Activated T-helper 1 cell treated with anti-CD3 and anti-CD28 coated beads, Interleukin-2, amount 50 U/mL, for 16 hours (primary cell): ENCODE measurements around the gene NPPC.

Source experiments
- DNase-seq, 2 donors: peaks; one replicate each; pipeline ENCODE4 v3.0.0-alpha.2; 2020; ENCODE audit warnings: low read depth in 1 of 2, low spot score in 1 of 2

Gene NPPC

DNA sequence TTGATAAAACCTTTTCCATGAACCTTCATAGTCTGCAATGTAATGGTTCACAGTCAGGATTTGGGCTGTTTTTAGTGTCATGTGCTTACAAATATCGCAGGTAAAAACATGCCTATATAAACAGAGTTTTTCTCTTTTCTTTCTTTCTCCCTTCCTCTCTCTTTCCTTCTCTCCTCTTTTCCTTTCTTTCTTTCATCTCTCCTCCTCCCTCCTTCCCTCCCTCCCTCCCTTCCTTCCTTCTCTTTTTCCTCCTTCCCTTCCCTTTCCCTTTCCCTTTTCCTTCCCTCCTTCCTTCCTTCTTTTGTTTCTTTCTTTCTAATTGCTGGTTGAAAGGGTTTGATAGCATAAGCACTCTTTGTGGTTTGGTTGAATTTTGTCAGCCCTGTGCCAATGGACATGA, 9.6 kb upstream of the NPPC start:
- DNase-seq: no peak

DNA sequence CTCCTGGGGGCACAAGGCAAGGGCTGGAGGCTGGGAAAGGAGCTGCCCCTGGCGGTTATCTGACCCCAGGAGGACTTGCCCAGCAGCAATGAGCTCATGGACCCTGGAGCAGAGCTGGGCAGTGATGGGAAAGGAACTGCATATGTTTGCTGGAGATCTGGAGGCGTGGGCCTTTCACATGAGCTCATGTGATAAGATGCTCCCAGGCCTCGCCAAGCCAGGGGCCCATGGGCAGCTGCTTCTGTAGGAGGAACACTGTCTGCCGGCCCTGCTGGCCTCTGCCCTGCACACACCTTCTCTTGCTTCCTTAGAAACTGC, 9.0 kb upstream of the NPPC start:
- DNase-seq: no peak

DNA sequence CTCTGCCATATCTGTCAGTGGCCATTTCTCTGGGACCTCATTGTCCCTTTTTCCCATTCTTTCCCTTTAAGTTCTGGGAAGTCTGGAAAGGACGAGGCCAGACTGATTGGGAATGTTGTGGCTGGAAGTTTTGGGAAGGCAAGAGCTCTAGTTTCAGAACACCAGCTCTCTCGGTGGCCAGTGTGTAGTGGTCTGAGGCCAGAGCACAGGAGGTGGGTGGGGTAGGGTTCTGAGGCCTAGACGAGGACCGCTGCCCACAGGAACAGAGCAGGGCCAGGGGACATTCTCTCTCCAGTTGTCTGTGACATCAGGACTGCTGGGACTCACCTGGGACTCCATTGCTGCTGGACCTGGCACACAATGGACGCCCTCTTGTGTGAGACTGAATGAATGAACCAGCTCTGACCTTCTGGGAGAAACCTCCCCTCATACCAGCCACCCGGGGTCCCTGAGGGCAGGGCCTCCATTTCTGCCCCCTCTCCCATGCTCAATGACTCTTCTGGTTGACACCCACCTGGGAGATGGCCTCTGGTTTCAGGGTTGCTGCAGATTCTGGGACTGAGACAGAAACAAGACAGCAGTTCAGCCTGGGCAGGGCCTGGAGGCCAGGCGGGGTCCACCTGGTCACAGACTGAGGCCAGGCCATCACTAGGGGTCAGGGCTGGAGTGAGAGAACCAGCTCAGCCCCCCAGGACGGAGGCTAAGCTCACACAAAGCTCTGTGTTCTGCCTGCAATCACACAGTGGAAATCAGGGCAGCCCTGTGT, 8.4 kb upstream of the NPPC start:
- no peak for DNase-seq

DNA sequence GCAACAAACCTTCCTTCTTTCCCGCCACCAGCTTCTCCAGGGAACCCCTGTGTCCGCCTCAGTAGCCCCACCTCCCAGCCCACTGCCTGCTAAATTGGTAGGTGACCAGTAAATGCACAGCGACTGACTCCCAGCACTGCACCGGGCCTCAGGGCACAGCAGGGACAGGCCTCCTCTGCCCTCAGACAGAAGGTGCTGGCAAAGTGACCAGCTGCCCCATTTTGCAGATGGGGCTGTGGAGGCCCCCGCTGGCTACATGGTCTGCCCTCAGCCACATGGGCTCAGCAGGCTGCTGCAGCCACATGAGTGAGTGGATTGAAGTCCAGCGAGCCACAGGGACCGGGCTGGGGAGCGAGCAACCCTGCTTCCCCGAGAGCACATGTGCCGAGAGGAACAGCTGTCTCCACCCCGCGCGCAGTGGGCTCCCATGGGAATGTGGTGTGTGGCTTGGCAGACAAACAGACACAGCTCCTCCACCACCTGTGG, 7.8 kb upstream of the NPPC start:
- no peak for DNase-seq

DNA sequence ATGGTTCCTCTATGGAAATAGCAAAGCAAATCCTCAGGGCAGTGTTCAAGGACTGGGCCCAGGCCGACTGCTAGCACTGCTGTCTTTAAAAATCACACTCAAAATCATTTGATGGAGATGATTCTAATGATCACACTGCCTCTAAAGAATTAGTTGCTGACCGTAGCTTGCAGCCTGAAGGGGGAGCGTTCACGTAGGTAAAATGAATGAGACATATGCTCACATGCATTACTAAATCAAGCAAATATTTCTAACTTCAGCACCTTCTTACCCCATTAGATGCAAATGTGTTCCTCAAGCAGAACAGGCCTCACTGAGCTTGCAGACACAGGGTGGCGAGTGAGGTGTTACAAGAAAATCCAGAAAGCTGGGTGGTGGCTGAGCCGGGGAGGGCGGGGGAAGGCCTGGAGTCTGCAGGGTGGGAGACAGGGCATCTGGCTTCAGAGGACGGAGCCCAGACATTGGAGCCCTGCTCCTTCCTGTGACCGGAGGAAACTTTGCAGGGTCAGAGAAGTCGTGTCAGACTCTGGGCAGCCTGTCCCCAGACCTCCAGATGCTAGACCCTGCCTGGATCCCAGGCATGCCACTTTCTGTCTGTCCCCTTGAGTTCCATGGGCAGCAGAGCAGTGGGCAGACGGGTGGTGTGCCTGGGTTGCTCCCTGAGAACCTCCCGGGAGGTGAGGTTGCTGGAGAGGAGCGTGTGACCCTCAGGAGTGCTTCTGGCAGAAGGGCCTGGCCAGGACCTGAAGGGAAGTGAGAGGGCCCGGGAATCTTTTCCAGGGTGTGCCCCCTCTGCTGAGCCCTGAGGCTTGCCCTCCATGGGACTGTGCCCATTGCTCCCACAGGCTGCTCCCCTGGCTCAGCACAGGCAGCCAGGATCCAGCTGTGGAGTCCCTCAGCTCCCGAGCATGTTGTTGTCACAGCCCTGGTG, 7.1 kb upstream of the NPPC start:
- DNase-seq: no peak

DNA sequence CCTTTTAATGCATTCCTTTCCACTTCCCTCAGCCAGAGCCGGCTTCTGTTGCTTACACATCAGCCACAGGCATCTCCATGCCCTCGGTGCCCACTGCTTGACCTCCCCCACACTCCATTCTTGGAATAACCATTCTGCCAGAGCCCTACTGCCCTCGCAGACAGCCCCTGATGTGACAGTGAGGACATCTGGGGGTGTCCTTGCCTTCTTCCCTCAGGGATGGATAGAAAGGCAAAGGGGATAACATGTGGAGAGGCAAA, 6.4 kb upstream of the NPPC start:
- DNase-seq: no peak

DNA sequence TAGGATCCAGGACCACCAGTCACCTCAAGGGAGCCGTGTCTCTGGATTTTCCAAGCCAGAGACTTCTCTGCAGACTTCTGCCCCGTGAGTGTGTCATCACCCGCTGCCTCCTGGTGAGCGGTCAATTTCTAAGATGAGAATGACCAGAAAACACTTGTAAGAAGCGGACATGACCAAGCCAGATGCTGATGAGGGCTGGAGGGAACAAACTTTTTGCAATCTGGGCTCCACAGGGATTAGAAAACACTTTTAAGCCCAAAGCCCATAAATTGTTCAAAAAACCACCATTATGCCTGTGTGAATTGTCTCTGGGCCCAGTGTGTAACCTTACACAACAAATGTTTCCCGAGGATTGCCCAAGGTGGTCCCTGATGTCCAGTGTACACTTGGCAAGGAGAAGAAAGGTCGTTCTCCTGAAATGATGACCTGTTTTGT, 5.3 kb upstream of the NPPC start:
- DNase-seq: no peak

DNA sequence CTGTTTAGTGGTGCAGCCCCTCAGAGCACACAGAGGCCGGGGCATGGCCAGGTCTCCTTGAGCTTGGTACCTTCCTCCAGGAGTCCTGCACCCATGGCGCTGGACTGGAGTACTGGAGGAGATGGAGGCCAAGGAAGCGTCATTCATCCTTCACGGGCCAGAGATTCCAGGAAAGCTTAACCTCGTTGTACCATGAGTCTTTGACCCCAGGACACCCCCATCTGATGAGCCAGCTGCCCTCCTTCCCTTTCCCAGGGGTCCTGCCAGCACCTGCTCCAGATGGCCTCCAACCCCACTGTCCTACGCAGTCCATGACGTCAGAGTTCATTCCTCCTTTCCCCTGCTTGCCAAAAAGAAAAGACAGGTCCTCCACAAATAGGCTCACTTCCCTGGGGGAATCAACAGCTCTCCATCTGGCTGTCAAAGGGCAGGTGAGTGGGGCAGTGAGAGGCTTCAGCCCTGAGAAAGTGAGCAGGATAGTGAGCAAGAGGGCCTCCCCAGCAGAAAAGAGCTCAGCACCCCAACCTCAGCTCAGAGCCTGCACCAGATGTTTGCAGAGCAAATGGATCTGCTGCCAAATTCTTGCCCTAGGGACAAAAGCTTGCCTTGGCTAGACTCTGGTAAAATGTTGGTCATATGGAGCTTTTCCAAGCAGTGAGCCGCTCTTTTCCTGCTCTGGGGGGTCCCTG, 4.5 kb upstream of the NPPC start:
- no peak for DNase-seq

DNA sequence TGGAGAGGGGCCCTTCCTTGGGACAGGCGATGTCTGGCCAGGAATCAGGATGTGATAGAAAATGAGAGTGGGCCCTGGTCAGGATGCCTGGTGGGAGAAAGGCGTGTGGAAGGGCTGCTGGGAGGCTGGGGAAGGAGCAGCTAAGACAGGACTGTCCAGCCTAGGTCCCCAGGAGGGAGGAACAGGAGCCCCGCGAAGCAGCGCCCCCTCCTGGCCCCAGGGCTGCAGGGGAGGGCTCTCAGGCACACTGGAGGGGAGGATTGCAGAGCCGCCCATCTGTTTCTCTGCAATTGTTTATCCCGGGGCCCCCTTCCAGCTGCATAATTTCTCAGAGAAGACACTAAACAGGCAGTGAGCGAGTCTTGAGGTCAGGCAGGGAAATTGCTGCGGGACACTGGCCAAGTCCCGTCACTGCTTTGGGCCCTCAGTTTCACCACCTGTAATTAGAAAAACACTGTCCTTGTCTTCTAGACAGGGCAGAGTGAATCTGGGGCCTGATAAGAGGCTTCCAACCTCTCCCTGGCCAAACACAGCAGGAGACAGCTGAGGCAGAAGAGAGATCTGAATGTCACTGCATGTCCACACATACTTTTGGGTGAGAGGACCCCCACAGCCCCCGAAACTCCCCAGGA, 3.9 kb upstream of the NPPC start:
- DNase-seq: no peak

DNA sequence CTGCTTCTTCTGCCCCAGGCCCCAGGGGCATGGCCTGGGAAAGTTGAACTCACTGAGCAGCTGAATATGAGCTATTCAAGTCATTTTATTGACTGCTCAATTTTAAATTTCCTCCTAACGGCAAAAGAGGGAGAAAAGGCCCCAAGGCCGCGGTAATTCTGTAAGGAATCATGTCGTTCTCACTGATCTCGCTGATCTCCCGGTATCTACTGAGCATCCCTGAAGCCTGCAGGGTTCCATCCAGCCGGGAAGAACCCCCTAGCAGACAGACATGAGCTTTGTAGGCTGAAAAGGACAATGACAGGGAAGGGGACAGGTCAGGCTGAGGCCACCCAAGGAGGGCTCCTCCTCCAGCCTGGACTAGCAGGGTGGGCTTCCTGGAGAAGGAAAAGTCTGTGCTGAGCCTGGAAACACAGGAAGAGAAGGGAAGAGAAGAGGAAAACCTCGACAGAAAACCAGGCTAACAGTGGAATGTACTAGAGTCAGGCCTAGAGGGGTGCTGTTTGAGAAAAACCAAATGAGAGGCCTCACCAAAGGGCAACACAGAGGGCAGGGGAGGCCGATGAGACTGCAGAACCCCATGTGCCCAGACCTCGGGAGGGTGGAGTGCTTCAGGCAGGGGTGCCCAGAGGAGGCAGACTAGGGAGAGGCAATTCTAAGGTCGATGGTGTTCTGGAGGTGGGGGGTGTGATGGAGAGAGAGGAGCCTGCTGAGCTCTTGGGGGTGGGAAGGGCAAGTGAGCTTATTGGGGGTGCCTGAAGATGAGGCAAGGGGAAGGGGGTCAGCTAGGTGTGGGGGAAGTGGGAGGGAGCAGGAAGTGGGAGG, 2.9 kb upstream of the NPPC start:
- DNase-seq: no peak

DNA sequence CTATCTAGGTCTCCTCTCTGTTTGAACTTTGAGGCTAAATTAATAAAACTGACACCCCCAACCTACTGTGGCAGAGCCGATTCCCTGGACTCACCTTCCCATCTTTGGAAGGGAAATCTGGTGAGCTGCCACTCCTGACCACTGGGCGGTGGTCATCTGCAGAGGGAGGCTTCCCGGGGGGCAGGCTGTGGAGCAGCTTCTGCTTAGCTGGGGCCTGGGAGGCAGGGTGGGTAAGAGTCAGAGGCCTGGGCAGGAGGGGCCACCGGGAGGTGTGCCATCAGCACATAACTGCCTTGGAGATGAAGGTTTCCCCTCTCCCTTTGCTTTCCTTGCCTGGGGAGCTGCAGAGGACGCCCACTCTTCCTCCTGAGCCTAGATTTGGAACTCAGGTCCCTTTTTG, 2.3 kb upstream of the NPPC start:
- DNase-seq: no peak

DNA sequence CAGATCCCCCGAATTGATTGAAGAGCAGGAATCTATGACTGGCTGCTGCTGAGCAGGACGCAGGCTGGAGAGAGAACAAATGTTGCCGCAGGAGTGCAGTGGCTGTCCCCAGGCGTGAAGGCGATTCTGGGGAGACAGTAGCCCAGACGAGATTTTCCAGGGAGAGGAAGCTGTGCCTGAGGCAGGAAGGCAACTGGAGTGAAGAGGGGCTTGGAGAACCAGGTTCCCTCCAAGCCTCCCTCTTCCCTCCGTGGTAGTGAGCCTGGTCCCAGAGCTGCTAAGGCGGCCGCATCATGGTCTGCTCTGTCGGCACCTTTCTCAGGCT, 1.3 kb upstream of the NPPC start:
- no peak for DNase-seq

DNA sequence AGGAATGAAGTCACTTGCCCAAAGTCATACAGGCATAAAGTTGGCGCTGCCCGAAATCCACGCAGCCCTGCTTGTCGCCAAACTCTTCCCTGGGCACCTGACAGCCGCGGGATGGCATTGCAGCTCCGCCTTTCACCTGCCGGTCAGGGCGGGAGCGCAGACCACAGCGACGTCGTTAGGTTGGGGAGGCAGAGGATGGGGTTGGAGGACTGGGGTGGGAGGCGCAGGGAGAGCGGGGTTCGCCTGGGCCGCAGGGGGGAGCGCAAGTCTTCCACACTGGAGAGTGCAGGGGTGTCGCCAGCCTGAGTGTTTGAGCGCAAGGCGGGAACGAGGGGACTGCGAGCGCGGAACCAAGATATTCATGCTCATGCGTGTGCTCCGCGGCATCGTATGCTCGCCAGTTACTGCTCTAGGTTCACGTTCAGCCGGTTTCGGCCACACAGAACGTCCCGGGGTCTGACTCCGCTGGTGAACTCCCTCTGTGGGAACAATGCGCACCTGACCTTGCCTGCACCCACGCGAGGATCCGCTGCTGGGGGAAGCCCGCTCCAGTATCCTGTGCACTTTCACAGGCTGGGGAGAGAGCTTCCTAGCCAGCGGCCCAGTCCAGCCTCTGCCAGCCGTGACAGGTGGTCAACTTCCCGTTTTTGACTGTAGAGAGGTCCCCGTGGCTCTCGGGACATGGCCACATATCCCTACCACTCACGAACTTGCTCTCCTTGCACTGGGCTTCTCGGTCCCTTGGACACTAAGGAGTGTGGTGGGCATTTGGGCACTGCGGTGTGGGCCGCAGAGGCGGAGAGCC, 767 bp upstream of the NPPC start:
- DNase-seq: no peak

DNA sequence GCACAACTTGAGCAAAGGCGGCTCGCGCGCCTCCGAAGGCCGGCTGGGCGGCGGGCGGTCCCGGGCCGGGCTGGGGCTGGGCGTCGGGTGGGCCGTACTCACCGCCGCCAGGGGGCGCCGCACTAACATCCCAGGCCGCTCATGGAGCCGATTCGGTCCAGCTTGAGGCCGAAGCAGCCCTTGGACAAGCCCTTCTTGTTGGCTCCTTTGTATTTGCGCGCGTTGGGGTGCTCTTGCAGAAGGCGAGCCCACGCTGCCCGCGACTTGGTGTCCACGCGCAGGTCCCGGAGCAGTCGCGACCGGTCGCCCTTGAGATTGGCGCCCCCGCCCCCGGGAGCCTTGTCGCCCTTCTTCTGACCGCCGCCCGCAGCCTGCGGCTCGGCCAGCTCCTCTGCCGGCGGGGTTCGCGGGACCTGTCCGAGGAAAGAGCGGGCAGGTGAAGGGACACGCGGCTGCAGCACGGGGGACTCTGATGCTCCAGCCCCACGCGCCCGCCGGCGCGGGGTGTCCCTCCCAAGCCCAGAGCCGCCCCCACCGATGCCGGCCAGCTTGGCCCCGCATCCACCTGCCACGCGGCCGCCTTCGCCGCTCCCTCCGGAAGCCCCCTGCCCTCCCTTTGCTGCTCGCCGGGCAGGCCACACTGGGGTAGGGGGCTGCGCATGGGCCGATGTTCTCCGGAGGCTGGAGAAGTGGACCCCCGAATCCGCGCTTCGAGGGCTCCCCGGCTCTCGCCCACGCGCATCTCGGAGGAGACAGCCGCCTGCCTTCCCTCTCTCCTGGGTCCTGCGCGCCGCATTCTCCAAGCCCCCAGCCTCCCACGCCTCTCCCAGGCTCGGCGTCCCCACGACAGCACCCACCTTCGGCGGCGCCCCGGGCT, 655 bp downstream of the NPPC start:
- peak; percentile 47 to 55 for DNase-seq

DNA sequence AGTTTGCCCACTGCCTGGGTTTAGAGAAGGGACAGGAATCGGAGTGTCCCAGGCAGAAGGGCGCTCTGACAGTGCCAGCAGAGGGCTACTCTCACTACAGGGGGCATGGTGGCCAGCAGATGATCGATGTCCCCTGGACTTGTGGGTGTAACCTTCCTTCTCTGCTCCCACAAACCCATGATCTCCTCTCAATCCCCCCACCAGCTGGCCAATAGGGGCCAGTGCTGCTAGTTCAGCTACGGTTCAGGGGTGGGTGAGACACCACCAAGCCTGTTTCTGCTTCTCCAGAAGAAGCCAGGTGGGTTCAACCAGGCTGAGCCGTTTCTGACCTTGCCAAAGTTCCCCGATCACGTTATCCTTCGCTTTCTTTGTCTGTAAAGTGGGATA, 1.3 kb downstream of the NPPC start:
- DNase-seq: no peak

DNA sequence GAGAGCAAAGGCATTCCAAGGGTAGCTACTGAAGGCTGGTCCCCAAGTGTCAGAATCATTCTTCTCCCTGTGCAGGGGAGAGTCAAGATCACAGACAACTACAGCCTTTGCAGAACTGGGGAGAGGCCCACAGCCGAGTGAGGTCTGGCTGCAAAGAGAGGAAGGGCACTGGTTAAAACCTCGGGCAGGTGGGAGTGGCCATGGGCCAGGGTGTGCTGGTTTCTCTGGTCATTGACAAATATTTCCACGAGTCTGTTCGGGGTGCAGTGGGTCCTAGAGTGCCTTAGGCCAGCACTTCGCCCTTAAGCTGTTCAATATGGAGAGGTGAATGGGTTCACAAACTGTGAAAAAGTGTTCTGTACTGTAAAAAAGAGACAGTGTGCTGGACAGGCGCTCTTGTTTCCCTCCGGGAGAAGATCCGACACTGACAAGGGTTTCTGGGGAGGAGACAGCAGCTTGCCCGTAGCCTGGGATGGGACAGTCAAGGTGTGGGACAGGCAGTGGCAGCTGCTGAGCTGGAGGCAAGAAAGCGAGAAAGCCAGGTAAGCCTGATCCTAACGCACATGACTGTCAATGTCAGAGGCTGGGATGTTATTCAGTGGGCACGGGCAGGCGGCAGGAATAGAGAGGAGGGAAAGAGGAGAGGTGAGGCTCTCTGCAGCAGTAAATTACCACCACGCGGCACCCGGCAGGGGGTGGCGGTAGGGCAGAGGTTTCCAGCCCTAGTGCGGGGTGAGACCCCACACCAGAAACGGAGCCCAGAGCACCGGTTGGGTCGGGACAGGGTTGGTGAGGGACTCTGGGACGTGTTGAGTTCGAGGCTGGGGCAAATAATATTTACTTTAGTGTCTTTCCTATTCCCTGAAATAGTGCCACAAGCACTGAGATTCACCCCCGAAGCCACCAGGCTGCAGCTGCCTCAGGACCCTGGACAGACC, 2.0 kb downstream of the NPPC start:
- no peak for DNase-seq

DNA sequence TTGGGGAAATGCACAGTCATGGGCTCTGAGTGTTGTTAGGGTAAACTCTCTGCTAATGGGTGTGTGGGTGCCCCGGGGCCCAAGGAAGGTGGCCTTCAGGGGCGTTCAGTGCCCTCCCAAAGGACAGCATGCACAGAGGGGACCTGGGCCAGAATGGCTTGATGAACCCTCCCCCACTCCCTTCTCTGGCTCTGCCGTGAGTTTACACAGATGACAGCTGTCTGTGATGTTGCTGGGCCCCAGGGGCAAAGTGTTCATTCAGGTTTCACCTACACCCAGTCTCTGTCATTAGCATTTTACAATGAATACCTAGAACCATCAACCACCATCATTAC, 3.2 kb downstream of the NPPC start:
- no peak for DNase-seq

DNA sequence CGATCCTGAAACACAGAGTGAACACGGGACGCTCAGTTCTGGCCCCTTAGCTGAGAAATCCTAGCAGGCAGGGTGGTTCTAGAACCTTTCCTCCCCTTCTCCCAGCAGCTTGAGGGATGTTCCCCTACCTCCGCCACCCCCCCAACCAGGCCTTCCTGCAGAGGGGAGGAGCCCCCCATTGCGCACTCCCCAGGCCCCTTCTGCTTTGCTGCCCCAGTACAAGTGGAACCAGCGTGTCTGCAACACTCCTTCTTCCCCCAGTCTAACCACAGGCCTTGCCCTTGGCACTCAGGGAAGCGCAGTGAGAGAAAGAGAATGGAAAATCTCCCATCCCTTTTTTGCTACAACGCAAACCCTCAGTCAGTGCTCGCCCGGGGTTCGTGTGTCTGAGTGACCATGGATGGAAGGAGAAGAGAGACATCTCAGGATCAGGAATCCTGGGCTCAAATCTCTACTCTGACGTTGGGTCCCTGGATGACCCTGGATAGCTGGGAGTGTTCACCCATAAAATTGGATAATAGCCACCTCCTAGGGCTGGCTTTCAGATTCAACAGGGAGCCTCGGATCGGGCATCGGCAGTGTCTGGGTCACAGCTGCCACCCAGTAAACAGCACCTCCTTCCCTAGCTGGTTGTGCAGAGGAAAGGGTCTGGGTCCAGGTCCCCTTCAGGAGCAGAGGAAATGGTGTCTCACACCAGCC, 3.7 kb downstream of the NPPC start:
- DNase-seq: no peak
